HEK293 (cell line): ENCODE measurements around the gene WWOX.
A peak's percentile ranks its signal among the peaks of the same experiment; 100 is the strongest.

ENCODE experiments used
- GLI2 ChIP-seq: fragments of 450-650 bp; formaldehyde crosslinking; IDR thresholded peaks from 2 replicates; pipeline ENCODE4; 2017; ENCODE audit warnings: missing biosample characterization, missing genetic modification characterization, low read depth, borderline replicate concordance
- KLF7 ChIP-seq: fragments of 450-650 bp; formaldehyde crosslinking; IDR thresholded peaks from 2 replicates; pipeline ENCODE4 v1.5.1; 2016; ENCODE audit warnings: missing biosample characterization, missing genetic modification characterization, borderline replicate concordance
- TCF7L2 ChIP-seq: IDR thresholded peaks from 2 replicates; pipeline ENCODE4 v1.6.1; 2011; ENCODE audit warnings: low read depth, mild to moderate bottlenecking, inconsistent platforms, low read length, moderate library complexity, borderline replicate concordance
- ZEB2 ChIP-seq: fragments of 450-650 bp; formaldehyde crosslinking; IDR thresholded peaks from 2 replicates; pipeline ENCODE4 v1.5.1; 2016; ENCODE audit warnings: missing biosample characterization, missing genetic modification characterization
- ZIC2 ChIP-seq: fragments of 450-650 bp; formaldehyde crosslinking; IDR thresholded peaks from 2 replicates; pipeline ENCODE4 v1.5.1; 2016; ENCODE audit warnings: missing biosample characterization, missing genetic modification characterization
- ZNF138 ChIP-seq: fragments of 450-650 bp; formaldehyde crosslinking; IDR thresholded peaks from 2 replicates; pipeline ENCODE4 v1.5.1; 2016; ENCODE audit warnings: missing biosample characterization, missing genetic modification characterization, borderline replicate concordance
- ZNF140 ChIP-seq: fragments of 450-650 bp; formaldehyde crosslinking; IDR thresholded peaks from 2 replicates; pipeline ENCODE4 v1.5.1; 2016; ENCODE audit warnings: missing biosample characterization, missing genetic modification characterization
- ZNF169 ChIP-seq: fragments of 450-650 bp; formaldehyde crosslinking; IDR thresholded peaks from 2 replicates; pipeline ENCODE4 v1.5.1; 2016; ENCODE audit warnings: missing biosample characterization, missing genetic modification characterization
- ZNF174 ChIP-seq: fragments of 450-650 bp; formaldehyde crosslinking; IDR thresholded peaks from 2 replicates; pipeline ENCODE4 v1.5.0; 2017; ENCODE audit warnings: missing biosample characterization, mild to moderate bottlenecking, missing genetic modification characterization
- ZNF239 ChIP-seq: fragments of 450-650 bp; formaldehyde crosslinking; IDR thresholded peaks from 2 replicates; pipeline ENCODE4 v1.5.1; 2016; ENCODE audit warnings: missing biosample characterization, missing genetic modification characterization
- ZNF274 ChIP-seq, 2 experiments: fragments of 200-500 bp in 1 of 2; fragments of 450-650 bp in 1 of 2; sonication (Bioruptor generic) in 1 of 2; formaldehyde crosslinking in 1 of 2; IDR thresholded peaks; 2 replicates each; pipeline versions ENCODE4 v1.5.1 to v1.6.1; 2014 to 2016; ENCODE audit warnings: borderline replicate concordance in 1 of 2, inconsistent platforms in 1 of 2, low read length in 1 of 2, missing biosample characterization in 1 of 2, missing genetic modification characterization in 1 of 2
- ZNF292 ChIP-seq: fragments of 450-650 bp; formaldehyde crosslinking; IDR thresholded peaks from 2 replicates; pipeline ENCODE4 v1.5.1; 2016; ENCODE audit warnings: low read depth, missing biosample characterization, missing genetic modification characterization, borderline replicate concordance
- ZNF324 ChIP-seq: fragments of 450-650 bp; formaldehyde crosslinking; IDR thresholded peaks from 2 replicates; pipeline ENCODE4 v1.5.1; 2016; ENCODE audit warnings: missing biosample characterization, missing genetic modification characterization
- ZNF416 ChIP-seq: fragments of 450-650 bp; formaldehyde crosslinking; IDR thresholded peaks from 2 replicates; pipeline ENCODE4 v1.5.1; 2016; ENCODE audit warnings: missing biosample characterization, missing genetic modification characterization
- ZNF664 ChIP-seq: fragments of 450-650 bp; formaldehyde crosslinking; IDR thresholded peaks from 2 replicates; pipeline ENCODE4 v1.5.1; 2016; ENCODE audit warnings: missing biosample characterization, missing genetic modification characterization
- ZSCAN30 ChIP-seq: fragments of 450-650 bp; IDR thresholded peaks from 2 replicates; pipeline ENCODE4 v1.5.1; 2018; ENCODE audit warnings: missing biosample characterization, mild to moderate bottlenecking, missing genetic modification characterization, moderate library complexity
- TF ChIP-seq, protein P1 (sequence below): fragments of 450-650 bp; IDR thresholded peaks from 2 replicates; pipeline ENCODE4 v1.5.1; 2018; ENCODE audit warnings: missing biosample characterization, mild to moderate bottlenecking, missing genetic modification characterization
- TF ChIP-seq, protein P2 (sequence below): fragments of 450-650 bp; formaldehyde crosslinking; IDR thresholded peaks from 2 replicates; pipeline ENCODE4 v1.5.1; 2017; ENCODE audit warnings: missing biosample characterization, missing genetic modification characterization
- TF ChIP-seq, protein P3 (sequence below): fragments of 450-650 bp; formaldehyde crosslinking; IDR thresholded peaks from 2 replicates; pipeline ENCODE4 v1.5.1; 2016; ENCODE audit warnings: missing biosample characterization, missing genetic modification characterization
- TF ChIP-seq, protein P4 (sequence below): fragments of 450-650 bp; formaldehyde crosslinking; IDR thresholded peaks from 2 replicates; pipeline ENCODE4 v1.5.1; 2016; ENCODE audit warnings: missing biosample characterization, missing genetic modification characterization
- TF ChIP-seq, protein P5 (sequence below): fragments of 450-650 bp; formaldehyde crosslinking; IDR thresholded peaks from 2 replicates; pipeline ENCODE4 v1.5.1; 2016; ENCODE audit warnings: missing biosample characterization, missing genetic modification characterization, low read depth
- TF ChIP-seq, protein P6 (sequence below): fragments of 450-650 bp; formaldehyde crosslinking; IDR thresholded peaks from 2 replicates; pipeline ENCODE4 v1.5.1; 2016; ENCODE audit warnings: missing biosample characterization, missing genetic modification characterization
- TF ChIP-seq, protein P7 (sequence below): fragments of 450-650 bp; formaldehyde crosslinking; IDR thresholded peaks from 2 replicates; pipeline ENCODE4 v1.5.0; 2017; ENCODE audit warnings: missing biosample characterization, missing genetic modification characterization, borderline replicate concordance

Gene WWOX

DNA sequence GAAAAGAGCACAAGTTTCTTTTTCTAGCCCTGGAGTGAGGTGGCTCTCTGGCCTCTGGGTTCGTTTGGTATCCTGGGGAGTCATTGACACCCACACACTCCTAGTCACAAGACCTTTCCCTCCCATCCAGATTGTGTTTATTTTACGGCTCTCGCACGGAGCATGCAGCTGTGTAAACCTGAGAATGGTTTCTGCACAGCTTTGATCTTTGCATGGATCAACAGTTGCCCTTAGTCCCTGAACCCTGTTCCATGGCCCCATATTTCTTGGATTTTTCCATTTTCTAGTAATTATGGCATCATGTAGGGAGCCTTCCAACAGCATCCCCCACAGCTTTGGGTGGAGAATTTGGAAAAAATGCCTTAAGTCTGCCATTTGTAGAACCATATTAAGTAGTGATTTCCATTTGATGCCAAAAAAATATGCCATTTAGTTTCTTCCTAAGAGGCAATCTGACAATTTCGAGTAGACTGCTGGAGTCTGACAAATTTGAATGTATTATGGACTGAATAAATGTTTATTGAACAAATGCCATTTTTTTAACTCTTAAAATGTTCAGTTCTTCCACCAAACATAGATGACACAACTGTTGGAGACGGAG lies 197.7 kb downstream of the WWOX start (continued):
- TF ChIP-seq, protein P1, sequence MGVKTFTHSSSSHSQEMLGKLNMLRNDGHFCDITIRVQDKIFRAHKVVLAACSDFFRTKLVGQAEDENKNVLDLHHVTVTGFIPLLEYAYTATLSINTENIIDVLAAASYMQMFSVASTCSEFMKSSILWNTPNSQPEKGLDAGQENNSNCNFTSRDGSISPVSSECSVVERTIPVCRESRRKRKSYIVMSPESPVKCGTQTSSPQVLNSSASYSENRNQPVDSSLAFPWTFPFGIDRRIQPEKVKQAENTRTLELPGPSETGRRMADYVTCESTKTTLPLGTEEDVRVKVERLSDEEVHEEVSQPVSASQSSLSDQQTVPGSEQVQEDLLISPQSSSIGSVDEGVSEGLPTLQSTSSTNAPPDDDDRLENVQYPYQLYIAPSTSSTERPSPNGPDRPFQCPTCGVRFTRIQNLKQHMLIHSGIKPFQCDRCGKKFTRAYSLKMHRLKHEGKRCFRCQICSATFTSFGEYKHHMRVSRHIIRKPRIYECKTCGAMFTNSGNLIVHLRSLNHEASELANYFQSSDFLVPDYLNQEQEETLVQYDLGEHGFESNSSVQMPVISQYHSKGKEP (tag by site-specific recombination): peak; percentile 73; the same call in 1 of the 2 replicates
- no peak for TF ChIP-seq KLF7 (tag by site-specific recombination)
- TF ChIP-seq ZSCAN30 (tag by site-specific recombination): peak; percentile 87
- no peak for TF ChIP-seq ZNF174 (tag by site-specific recombination)
- no peak for TF ChIP-seq GLI2
- TF ChIP-seq ZNF416 (tag by site-specific recombination): no peak
- TF ChIP-seq, protein P2, sequence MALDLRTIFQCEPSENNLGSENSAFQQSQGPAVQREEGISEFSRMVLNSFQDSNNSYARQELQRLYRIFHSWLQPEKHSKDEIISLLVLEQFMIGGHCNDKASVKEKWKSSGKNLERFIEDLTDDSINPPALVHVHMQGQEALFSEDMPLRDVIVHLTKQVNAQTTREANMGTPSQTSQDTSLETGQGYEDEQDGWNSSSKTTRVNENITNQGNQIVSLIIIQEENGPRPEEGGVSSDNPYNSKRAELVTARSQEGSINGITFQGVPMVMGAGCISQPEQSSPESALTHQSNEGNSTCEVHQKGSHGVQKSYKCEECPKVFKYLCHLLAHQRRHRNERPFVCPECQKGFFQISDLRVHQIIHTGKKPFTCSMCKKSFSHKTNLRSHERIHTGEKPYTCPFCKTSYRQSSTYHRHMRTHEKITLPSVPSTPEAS (tag by site-specific recombination): no peak
- no peak for TF ChIP-seq ZNF292 (tag by site-specific recombination)
- TF ChIP-seq, protein P3, sequence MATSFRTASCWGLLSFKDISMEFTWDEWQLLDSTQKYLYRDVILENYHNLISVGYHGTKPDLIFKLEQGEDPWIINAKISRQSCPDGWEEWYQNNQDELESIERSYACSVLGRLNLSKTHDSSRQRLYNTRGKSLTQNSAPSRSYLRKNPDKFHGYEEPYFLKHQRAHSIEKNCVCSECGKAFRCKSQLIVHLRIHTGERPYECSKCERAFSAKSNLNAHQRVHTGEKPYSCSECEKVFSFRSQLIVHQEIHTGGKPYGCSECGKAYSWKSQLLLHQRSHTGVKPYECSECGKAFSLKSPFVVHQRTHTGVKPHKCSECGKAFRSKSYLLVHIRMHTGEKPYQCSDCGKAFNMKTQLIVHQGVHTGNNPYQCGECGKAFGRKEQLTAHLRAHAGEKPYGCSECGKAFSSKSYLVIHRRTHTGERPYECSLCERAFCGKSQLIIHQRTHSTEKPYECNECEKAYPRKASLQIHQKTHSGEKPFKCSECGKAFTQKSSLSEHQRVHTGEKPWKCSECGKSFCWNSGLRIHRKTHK: no peak
- no peak; the same call in 1 of the 2 replicates for TF ChIP-seq TCF7L2
- TF ChIP-seq ZEB2: no peak
- TF ChIP-seq, protein P4, sequence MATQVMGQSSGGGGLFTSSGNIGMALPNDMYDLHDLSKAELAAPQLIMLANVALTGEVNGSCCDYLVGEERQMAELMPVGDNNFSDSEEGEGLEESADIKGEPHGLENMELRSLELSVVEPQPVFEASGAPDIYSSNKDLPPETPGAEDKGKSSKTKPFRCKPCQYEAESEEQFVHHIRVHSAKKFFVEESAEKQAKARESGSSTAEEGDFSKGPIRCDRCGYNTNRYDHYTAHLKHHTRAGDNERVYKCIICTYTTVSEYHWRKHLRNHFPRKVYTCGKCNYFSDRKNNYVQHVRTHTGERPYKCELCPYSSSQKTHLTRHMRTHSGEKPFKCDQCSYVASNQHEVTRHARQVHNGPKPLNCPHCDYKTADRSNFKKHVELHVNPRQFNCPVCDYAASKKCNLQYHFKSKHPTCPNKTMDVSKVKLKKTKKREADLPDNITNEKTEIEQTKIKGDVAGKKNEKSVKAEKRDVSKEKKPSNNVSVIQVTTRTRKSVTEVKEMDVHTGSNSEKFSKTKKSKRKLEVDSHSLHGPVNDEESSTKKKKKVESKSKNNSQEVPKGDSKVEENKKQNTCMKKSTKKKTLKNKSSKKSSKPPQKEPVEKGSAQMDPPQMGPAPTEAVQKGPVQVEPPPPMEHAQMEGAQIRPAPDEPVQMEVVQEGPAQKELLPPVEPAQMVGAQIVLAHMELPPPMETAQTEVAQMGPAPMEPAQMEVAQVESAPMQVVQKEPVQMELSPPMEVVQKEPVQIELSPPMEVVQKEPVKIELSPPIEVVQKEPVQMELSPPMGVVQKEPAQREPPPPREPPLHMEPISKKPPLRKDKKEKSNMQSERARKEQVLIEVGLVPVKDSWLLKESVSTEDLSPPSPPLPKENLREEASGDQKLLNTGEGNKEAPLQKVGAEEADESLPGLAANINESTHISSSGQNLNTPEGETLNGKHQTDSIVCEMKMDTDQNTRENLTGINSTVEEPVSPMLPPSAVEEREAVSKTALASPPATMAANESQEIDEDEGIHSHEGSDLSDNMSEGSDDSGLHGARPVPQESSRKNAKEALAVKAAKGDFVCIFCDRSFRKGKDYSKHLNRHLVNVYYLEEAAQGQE (tag by site-specific recombination): no peak
- TF ChIP-seq ZNF274 (IDR thresholded peaks at IDR 0.05; ENCODE audit: low read length): no peak
- TF ChIP-seq ZNF274 (tag by site-specific recombination; IDR thresholded peaks at IDR 0.05; ENCODE audit: borderline replicate concordance): no peak
- TF ChIP-seq ZNF138 (tag by site-specific recombination): no peak
- no peak for TF ChIP-seq ZNF169 (tag by site-specific recombination)
- TF ChIP-seq, protein P5, sequence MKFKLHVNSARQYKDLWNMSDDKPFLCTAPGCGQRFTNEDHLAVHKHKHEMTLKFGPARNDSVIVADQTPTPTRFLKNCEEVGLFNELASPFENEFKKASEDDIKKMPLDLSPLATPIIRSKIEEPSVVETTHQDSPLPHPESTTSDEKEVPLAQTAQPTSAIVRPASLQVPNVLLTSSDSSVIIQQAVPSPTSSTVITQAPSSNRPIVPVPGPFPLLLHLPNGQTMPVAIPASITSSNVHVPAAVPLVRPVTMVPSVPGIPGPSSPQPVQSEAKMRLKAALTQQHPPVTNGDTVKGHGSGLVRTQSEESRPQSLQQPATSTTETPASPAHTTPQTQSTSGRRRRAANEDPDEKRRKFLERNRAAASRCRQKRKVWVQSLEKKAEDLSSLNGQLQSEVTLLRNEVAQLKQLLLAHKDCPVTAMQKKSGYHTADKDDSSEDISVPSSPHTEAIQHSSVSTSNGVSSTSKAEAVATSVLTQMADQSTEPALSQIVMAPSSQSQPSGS: no peak
- TF ChIP-seq ZNF239 (tag by site-specific recombination): no peak
- TF ChIP-seq ZNF324: no peak
- TF ChIP-seq ZIC2 (tag by site-specific recombination): peak; percentile 48; the same call in 1 of the 2 replicates
- TF ChIP-seq ZNF664 (tag by site-specific recombination): no peak
- TF ChIP-seq, protein P6, sequence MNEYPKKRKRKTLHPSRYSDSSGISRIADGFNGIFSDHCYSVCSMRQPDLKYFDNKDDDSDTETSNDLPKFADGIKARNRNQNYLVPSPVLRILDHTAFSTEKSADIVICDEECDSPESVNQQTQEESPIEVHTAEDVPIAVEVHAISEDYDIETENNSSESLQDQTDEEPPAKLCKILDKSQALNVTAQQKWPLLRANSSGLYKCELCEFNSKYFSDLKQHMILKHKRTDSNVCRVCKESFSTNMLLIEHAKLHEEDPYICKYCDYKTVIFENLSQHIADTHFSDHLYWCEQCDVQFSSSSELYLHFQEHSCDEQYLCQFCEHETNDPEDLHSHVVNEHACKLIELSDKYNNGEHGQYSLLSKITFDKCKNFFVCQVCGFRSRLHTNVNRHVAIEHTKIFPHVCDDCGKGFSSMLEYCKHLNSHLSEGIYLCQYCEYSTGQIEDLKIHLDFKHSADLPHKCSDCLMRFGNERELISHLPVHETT: no peak
- TF ChIP-seq ZNF140 (tag by site-specific recombination): no peak
- TF ChIP-seq, protein P7, sequence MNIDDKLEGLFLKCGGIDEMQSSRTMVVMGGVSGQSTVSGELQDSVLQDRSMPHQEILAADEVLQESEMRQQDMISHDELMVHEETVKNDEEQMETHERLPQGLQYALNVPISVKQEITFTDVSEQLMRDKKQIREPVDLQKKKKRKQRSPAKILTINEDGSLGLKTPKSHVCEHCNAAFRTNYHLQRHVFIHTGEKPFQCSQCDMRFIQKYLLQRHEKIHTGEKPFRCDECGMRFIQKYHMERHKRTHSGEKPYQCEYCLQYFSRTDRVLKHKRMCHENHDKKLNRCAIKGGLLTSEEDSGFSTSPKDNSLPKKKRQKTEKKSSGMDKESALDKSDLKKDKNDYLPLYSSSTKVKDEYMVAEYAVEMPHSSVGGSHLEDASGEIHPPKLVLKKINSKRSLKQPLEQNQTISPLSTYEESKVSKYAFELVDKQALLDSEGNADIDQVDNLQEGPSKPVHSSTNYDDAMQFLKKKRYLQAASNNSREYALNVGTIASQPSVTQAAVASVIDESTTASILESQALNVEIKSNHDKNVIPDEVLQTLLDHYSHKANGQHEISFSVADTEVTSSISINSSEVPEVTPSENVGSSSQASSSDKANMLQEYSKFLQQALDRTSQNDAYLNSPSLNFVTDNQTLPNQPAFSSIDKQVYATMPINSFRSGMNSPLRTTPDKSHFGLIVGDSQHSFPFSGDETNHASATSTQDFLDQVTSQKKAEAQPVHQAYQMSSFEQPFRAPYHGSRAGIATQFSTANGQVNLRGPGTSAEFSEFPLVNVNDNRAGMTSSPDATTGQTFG (tag by site-specific recombination): no peak
- TF ChIP-seq, all 188 proteins: peak for 21
